ENCODE results near the gene ELF1.

DNA sequence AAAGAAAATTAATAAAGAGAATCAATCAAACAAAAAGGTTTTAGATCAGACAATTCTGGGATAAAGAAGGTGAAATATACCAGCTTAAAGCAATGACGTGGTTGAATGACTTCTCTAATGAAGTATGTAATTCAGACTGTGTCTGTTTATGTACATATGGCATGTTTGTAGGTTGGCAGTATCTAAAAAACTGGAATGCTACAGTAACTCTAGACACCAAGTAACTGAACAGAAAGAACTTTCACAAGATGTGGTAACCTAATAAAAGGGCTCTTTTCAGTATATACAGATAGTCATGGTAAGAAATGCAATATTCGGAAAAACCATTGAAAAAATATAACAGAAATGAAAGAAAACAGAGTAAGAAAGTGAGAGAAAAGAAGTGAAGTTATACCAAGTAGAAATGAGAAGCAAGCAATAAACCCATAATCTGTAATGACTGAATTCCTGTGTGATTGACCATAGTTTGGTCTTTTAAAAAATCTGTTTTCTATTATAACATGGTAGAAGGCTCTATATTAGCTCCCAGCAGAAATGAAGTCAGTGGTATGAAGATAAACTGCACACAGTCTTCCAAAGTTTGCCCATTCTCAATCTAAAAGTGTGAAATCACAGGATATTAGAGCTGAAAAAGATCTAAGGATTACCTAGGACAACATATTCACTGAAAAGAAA lies 31.4 kb downstream of the ELF1 start:
- TF ChIP-seq, protein P1, sequence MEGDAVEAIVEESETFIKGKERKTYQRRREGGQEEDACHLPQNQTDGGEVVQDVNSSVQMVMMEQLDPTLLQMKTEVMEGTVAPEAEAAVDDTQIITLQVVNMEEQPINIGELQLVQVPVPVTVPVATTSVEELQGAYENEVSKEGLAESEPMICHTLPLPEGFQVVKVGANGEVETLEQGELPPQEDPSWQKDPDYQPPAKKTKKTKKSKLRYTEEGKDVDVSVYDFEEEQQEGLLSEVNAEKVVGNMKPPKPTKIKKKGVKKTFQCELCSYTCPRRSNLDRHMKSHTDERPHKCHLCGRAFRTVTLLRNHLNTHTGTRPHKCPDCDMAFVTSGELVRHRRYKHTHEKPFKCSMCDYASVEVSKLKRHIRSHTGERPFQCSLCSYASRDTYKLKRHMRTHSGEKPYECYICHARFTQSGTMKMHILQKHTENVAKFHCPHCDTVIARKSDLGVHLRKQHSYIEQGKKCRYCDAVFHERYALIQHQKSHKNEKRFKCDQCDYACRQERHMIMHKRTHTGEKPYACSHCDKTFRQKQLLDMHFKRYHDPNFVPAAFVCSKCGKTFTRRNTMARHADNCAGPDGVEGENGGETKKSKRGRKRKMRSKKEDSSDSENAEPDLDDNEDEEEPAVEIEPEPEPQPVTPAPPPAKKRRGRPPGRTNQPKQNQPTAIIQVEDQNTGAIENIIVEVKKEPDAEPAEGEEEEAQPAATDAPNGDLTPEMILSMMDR (conservative IDR thresholded peaks at IDR 0.05 in 1 of 2, IDR thresholded peaks at IDR 0.05 in 1 of 2; ENCODE audit: low read depth in 1 of 2, low read length in 2 of 2), result no peak
- no peak for TF ChIP-seq EZH2 (IDR thresholded peaks at IDR 0.05; ENCODE audit: low read length, missing control alignments)

All from fibroblast of lung (primary cell).